HCT116 (cell line): Measurements from ENCODE around the gene GNMT. TPM values are rescaled to one million over a fixed set of nuclear protein-coding genes. Genes with fewer than 3 reads are reported as not detected.

Source experiments
- ATAC-seq: fragments of 200-7000 bp; cut with Tn5 transposase; 2 replicates; pipeline ENCODE4 v1.9.1; 2020; ENCODE audit warnings: mild to moderate bottlenecking, moderate library complexity
- BruUV-seq: library from RNA; stranded (reverse); fragments of 400-500 nt; replicated peaks from 2 replicates; lab custom pipeline; 2021; lab: Mats Ljungman, UMichigan
- CTCF ChIA-PET: fragments of 300-600 bp; sonication (Branson Sonifier 250); formaldehyde crosslinking; loops from one replicate; lab custom pipeline; 2021; ENCODE audit warnings: antibody characterized with exemption; lab: Charles Lee
- POLR2A ChIA-PET: fragments of 300-600, 350-600 bp; sonication (Branson Sonifier 250); formaldehyde crosslinking; loops from one replicate; lab custom pipeline; 2021; ENCODE audit warnings: antibody characterized with exemption; lab: Charles Lee
- RAD21 ChIA-PET, 2 experiments: fragments of 300-600 bp; sonication (Branson Sonifier 250); formaldehyde crosslinking; loops; one replicate each; lab custom pipeline; 2023; ENCODE audit warnings: low total read pairs in 2 of 2; ENCODE audit not compliant: uncharacterized antibody in 2 of 2, unreplicated experiment in 2 of 2, low non-redundant PET in 1 of 2; lab: Charles Lee
- DNase-seq: peaks from one replicate; pipeline ENCODE4 v3.0.0-alpha.2; 2010; ENCODE audit warnings: low read depth, low spot score
- H2AFZ ChIP-seq: fragments of 200-600 bp; shearing (Covaris generic), sonication (generic); 2 replicates; pipeline ENCODE4 v1.6.1; 2017; ENCODE audit warnings: low read depth, mixed run types, mixed read lengths, antibody characterized with exemption, low read length; ENCODE audit not compliant: poor library complexity, severe bottlenecking
- H3K27ac ChIP-seq: 2 replicates; pipeline ENCODE4 v1.5.1; 2012; ENCODE audit warnings: low read depth, low read length
- H3K27me3 ChIP-seq: fragments of 200-600 bp; sonication (generic); 2 replicates; pipeline ENCODE4 v1.6.1; 2016; ENCODE audit warnings: mixed run types, low read length, mixed read lengths; ENCODE audit not compliant: insufficient read depth
- H3K36me3 ChIP-seq, 2 experiments: fragments of 200-500 bp in 1 of 2; fragments of 200-600 bp in 1 of 2; sonication (Bioruptor generic) in 1 of 2; sonication (generic) in 1 of 2; 2 replicates each; pipeline versions ENCODE4 v1.5.1 to v1.6.1; 2014 to 2016; ENCODE audit warnings: low read length in 2 of 2, inconsistent platforms in 1 of 2, mixed read lengths in 1 of 2, mixed run types in 1 of 2; ENCODE audit not compliant: insufficient read depth in 2 of 2, control insufficient read depth in 1 of 2
- H3K4me1 ChIP-seq, 2 experiments: fragments of 200-600 bp in 1 of 2; sonication (generic) in 1 of 2; 2 replicates each; pipeline versions ENCODE4 v1.5.1 to v1.6.1; 2012 to 2017; ENCODE audit warnings: low read length in 2 of 2, inconsistent platforms in 1 of 2, mild to moderate bottlenecking in 1 of 2, mixed read lengths in 1 of 2, mixed run types in 1 of 2, moderate library complexity in 1 of 2; ENCODE audit not compliant: insufficient read depth in 2 of 2, control insufficient read depth in 1 of 2
- H3K4me2 ChIP-seq: fragments of 200-600 bp; sonication (generic); 2 replicates; pipeline ENCODE4 v1.6.1; 2017; ENCODE audit warnings: mixed run types, low read length, mixed read lengths
- H3K4me3 ChIP-seq, 2 experiments: fragments of 200-600 bp in 1 of 2; sonication (generic) in 1 of 2; replicated peaks in 1 of 2; 2 replicates each; pipeline ENCODE4 v1.5.1; 2011 to 2016; ENCODE audit warnings: low read length in 2 of 2, control low read depth in 1 of 2, low read depth in 1 of 2, mild to moderate bottlenecking in 1 of 2, mixed read lengths in 1 of 2, mixed run types in 1 of 2
- H3K79me2 ChIP-seq: fragments of 200-600 bp; sonication (generic); 2 replicates; pipeline ENCODE4 v1.6.1; 2017; ENCODE audit warnings: mild to moderate bottlenecking, mixed run types, low read length, moderate library complexity, mixed read lengths; ENCODE audit not compliant: insufficient read depth
- H3K9ac ChIP-seq: fragments of 200-600 bp; sonication (generic); 2 replicates; pipeline ENCODE4 v1.6.1; 2016; ENCODE audit warnings: low read length, mixed read lengths
- H3K9me2 ChIP-seq: fragments of 200-600 bp; sonication (generic), shearing (Covaris generic); 2 replicates; pipeline ENCODE4 v1.6.1; 2017; ENCODE audit warnings: mixed run types, mild to moderate bottlenecking, moderate library complexity; ENCODE audit not compliant: insufficient read depth
- H3K9me3 ChIP-seq, 2 experiments: fragments of 200-500 bp in 1 of 2; fragments of 200-600 bp in 1 of 2; sonication (Bioruptor generic) in 1 of 2; sonication (generic) in 1 of 2; 2 replicates each; pipeline ENCODE4 v1.6.1; 2014 to 2017; ENCODE audit warnings: low read length in 2 of 2, mixed read lengths in 2 of 2, inconsistent platforms in 1 of 2, low read depth in 1 of 2, mild to moderate bottlenecking in 1 of 2, mixed run types in 1 of 2, moderate library complexity in 1 of 2; ENCODE audit not compliant: control insufficient read depth in 1 of 2, insufficient read depth in 1 of 2
- H4K20me1 ChIP-seq: fragments of 200-600 bp; sonication (generic), shearing (Covaris generic); 2 replicates; pipeline ENCODE4 v1.6.1; 2017; ENCODE audit warnings: mixed run types, mild to moderate bottlenecking, moderate library complexity; ENCODE audit not compliant: insufficient read depth
- CEBPB ChIP-seq: IDR thresholded peaks from 2 replicates; pipeline ENCODE4 v1.6.1; 2012; ENCODE audit warnings: low read depth
- EGR1 ChIP-seq: IDR thresholded peaks from 2 replicates; pipeline ENCODE4 v1.6.1; 2012; ENCODE audit warnings: low read depth
- ELF1 ChIP-seq: IDR thresholded peaks from 2 replicates; pipeline ENCODE4 v1.6.1; 2012; ENCODE audit warnings: low read depth, borderline replicate concordance
- EZH2 ChIP-seq: fragments of 200-600 bp; sonication (generic); IDR thresholded peaks from 2 replicates; pipeline ENCODE4 v1.6.1; 2017; ENCODE audit warnings: antibody characterized with exemption, mixed run types
- EZH2phosphoT487 ChIP-seq: fragments of 200-600 bp; IDR thresholded peaks from 2 replicates; pipeline ENCODE4 v1.6.1; 2018; ENCODE audit warnings: antibody characterized with exemption, borderline replicate concordance
- FOSL1 ChIP-seq: IDR thresholded peaks from 2 replicates; pipeline ENCODE4 v1.6.1; 2012; ENCODE audit warnings: low read depth
- JUND ChIP-seq: IDR thresholded peaks from 2 replicates; pipeline ENCODE4 v1.6.1; 2012
- POLR2A ChIP-seq: IDR thresholded peaks from 2 replicates; pipeline ENCODE4 v1.7.0; 2011; ENCODE audit warnings: borderline replicate concordance; ENCODE audit not compliant: insufficient read depth, insufficient read length; ENCODE audit errors: extremely low read depth
- POLR2AphosphoS5 ChIP-seq: IDR thresholded peaks from 2 replicates; pipeline ENCODE4 v1.6.1; 2011; ENCODE audit warnings: mild to moderate bottlenecking, low read depth, low read length, moderate library complexity
- RAD21 ChIP-seq: IDR thresholded peaks from 2 replicates; pipeline ENCODE4 v1.6.1; 2012; ENCODE audit warnings: low read depth, mild to moderate bottlenecking
- SIN3A ChIP-seq: IDR thresholded peaks from 2 replicates; pipeline ENCODE4 v1.6.1; 2012; ENCODE audit warnings: low read depth
- SP1 ChIP-seq: IDR thresholded peaks from 2 replicates; pipeline ENCODE4 v1.6.1; 2012; ENCODE audit warnings: low read depth
- SRF ChIP-seq: IDR thresholded peaks from 2 replicates; pipeline ENCODE4 v1.6.1; 2012; ENCODE audit warnings: low read depth
- TCF7L2 ChIP-seq: IDR thresholded peaks from 2 replicates; pipeline ENCODE4 v1.7.0; 2011; ENCODE audit warnings: borderline replicate concordance, inconsistent platforms; ENCODE audit not compliant: insufficient read depth, insufficient read length; ENCODE audit errors: extremely low read depth
- YY1 ChIP-seq: IDR thresholded peaks from 2 replicates; pipeline ENCODE4 v1.6.1; 2011; ENCODE audit warnings: low read length, low read depth, moderate library complexity, mild to moderate bottlenecking; ENCODE audit not compliant: insufficient replicate concordance; ENCODE audit errors: extremely low read depth
- intact Hi-C: fragments of 100-400 bp; cut with micrococcal nuclease; formaldehyde crosslinking; loops from 2 replicates; pipeline ENCODE4 v1.10.0; 2022
- total RNA-seq: library from RNA; stranded (reverse); gene quantifications from one replicate; pipeline ENCODE4 v1.2.1, GENCODE V29; 2021; ENCODE audit not compliant: unreplicated experiment
- TF ChIP-seq, protein P1 (sequence below), 3 experiments: fragments of 200-600 bp in 1 of 3; sonication (generic) in 1 of 3; IDR thresholded peaks in 2 of 3; conservative IDR thresholded peaks in 1 of 3; 2 replicates each; pipeline ENCODE4 v1.5.1; 2012 to 2017; ENCODE audit warnings: low read depth in 2 of 3, low read length in 2 of 3, antibody characterized with exemption in 1 of 3, borderline replicate concordance in 1 of 3, control low read depth in 1 of 3, mild to moderate bottlenecking in 1 of 3, mixed read lengths in 1 of 3, mixed run types in 1 of 3, moderate library complexity in 1 of 3; ENCODE audit not compliant: insufficient read depth in 1 of 3
- TF ChIP-seq, protein P2 (sequence below): IDR thresholded peaks from 2 replicates; pipeline ENCODE4 v1.6.1; 2012
- TF ChIP-seq, protein P3 (sequence below): IDR thresholded peaks from 2 replicates; pipeline ENCODE4 v1.6.1; 2012; ENCODE audit warnings: low read depth

The GNMT gene
- total RNA-seq, 1 experiment from 2014 or later: 0.57 TPM

DNA sequence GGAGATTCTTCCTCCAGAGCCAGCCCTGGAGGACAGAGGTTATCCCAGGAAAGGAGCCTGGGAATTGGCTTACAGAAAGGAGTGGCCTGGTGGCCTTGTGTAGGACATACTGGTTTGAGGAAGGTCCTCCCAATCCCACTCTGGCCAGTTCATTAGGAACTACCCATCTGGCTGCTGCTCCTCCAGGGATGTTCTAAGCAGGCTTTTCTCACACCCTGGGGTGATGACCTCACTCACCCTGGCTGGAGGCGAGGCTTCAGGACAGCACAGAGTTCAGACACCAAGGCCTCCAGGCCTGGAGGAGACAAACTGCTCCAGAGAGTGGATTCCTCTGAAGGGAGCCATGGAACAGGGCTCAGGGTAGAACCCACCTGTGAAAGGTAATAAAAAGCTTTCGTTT is 8.9 kb downstream of the GNMT start:
- no peak overlapping the region for H3K27ac ChIP-seq
- H3K9me3 ChIP-seq: no peaks in the 10 kb centered on the region
- ChIA-PET RAD21 (no interaction called here), POLR2A (no interaction called here), CTCF (no interaction called here)
- H3K27me3 ChIP-seq: no peaks in the 10 kb centered on the region
- H4K20me1 ChIP-seq: no peaks in the 10 kb centered on the region
- no peak overlapping the region for H3K9ac ChIP-seq
- no peaks in the 10 kb centered on the region for H3K9me2 ChIP-seq
- no peak overlapping the region for H2AFZ ChIP-seq
- ATAC-seq (no peak), DNase-seq (no peak)
- TF ChIP-seq, protein P1, sequence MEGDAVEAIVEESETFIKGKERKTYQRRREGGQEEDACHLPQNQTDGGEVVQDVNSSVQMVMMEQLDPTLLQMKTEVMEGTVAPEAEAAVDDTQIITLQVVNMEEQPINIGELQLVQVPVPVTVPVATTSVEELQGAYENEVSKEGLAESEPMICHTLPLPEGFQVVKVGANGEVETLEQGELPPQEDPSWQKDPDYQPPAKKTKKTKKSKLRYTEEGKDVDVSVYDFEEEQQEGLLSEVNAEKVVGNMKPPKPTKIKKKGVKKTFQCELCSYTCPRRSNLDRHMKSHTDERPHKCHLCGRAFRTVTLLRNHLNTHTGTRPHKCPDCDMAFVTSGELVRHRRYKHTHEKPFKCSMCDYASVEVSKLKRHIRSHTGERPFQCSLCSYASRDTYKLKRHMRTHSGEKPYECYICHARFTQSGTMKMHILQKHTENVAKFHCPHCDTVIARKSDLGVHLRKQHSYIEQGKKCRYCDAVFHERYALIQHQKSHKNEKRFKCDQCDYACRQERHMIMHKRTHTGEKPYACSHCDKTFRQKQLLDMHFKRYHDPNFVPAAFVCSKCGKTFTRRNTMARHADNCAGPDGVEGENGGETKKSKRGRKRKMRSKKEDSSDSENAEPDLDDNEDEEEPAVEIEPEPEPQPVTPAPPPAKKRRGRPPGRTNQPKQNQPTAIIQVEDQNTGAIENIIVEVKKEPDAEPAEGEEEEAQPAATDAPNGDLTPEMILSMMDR (IDR thresholded peaks at IDR 0.05 in 2 of 3, conservative IDR thresholded peaks at IDR 0.05 in 1 of 3; ENCODE audit: borderline replicate concordance in 1 of 3, insufficient read depth in 1 of 3, low read depth in 2 of 3, low read length in 2 of 3): no peak
- no peak for TF ChIP-seq SRF
- no peak for TF ChIP-seq ELF1
- no peak for TF ChIP-seq JUND
- TF ChIP-seq, protein P2, sequence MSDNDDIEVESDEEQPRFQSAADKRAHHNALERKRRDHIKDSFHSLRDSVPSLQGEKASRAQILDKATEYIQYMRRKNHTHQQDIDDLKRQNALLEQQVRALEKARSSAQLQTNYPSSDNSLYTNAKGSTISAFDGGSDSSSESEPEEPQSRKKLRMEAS: no peak
- no peak for TF ChIP-seq TCF7L2
- TF ChIP-seq EZH2: no peak
- TF ChIP-seq FOSL1: no peak
- no peak for TF ChIP-seq RAD21
- no peak for TF ChIP-seq POLR2AphosphoS5
- TF ChIP-seq CEBPB: no peak
- TF ChIP-seq EZH2phosphoT487: no peak
- no peak for TF ChIP-seq SP1
- no peak for TF ChIP-seq YY1
- TF ChIP-seq, protein P3, sequence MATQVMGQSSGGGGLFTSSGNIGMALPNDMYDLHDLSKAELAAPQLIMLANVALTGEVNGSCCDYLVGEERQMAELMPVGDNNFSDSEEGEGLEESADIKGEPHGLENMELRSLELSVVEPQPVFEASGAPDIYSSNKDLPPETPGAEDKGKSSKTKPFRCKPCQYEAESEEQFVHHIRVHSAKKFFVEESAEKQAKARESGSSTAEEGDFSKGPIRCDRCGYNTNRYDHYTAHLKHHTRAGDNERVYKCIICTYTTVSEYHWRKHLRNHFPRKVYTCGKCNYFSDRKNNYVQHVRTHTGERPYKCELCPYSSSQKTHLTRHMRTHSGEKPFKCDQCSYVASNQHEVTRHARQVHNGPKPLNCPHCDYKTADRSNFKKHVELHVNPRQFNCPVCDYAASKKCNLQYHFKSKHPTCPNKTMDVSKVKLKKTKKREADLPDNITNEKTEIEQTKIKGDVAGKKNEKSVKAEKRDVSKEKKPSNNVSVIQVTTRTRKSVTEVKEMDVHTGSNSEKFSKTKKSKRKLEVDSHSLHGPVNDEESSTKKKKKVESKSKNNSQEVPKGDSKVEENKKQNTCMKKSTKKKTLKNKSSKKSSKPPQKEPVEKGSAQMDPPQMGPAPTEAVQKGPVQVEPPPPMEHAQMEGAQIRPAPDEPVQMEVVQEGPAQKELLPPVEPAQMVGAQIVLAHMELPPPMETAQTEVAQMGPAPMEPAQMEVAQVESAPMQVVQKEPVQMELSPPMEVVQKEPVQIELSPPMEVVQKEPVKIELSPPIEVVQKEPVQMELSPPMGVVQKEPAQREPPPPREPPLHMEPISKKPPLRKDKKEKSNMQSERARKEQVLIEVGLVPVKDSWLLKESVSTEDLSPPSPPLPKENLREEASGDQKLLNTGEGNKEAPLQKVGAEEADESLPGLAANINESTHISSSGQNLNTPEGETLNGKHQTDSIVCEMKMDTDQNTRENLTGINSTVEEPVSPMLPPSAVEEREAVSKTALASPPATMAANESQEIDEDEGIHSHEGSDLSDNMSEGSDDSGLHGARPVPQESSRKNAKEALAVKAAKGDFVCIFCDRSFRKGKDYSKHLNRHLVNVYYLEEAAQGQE: no peak
- TF ChIP-seq EGR1: no peak
- TF ChIP-seq SIN3A: no peak
- TF ChIP-seq POLR2A: no peak
- H3K79me2 ChIP-seq: no peaks in the 10 kb centered on the region
- peaks cover 15 to 27% of the 10 kb centered on the region in 2 experiments for H3K4me1 ChIP-seq
- intact Hi-C loops: no loop called here
- no TSS peak for BruUV-seq
- H3K4me2 ChIP-seq: no peak overlapping the region
- H3K36me3 ChIP-seq: peaks cover 0 to 3% of the 10 kb centered on the region in 2 experiments; a peak in 2 of 4 replicates
- H3K4me3 ChIP-seq: no peak overlapping the region
